Esophagus squamous epithelium (tissue), 5 donors: ENCODE data around the gene IFITM2. TPM values are rescaled to one million over a fixed set of nuclear protein-coding genes. Genes with fewer than 3 reads are reported as not detected.
A peak's percentile ranks its signal among the peaks of the same experiment; 100 is the strongest.

Experiments used
- DNase-seq: peaks from one replicate; lab custom pipeline; 2025; lab: John Stamatoyannopoulos, UW
- H3K27ac ChIP-seq, 4 donors: fragments of 200-600 bp; sonication (generic); one replicate each; pipeline ENCODE4 v1.5.1; 2016 to 2019; ENCODE audit warnings: mild to moderate bottlenecking in 1 of 4
- H3K27me3 ChIP-seq, 4 donors: fragments of 200-600 bp; sonication (generic); 1 replicate in 3 of 4; 2 replicates in 1 of 4; pipeline versions ENCODE4 v1.5.1 to v1.6.0; 2017 to 2021; ENCODE audit warnings: antibody characterized with exemption in 1 of 4
- H3K36me3 ChIP-seq, 3 donors: fragments of 200-600 bp; sonication (generic); one replicate each; pipeline ENCODE4 v1.5.1; 2016 to 2019
- H3K4me1 ChIP-seq, 3 donors: fragments of 200-600 bp; sonication (generic); one replicate each; pipeline ENCODE4 v1.5.1; 2017 to 2019
- H3K4me3 ChIP-seq, 4 donors: fragments of 200-600 bp; sonication (generic); 1 replicate in 3 of 4; 2 replicates in 1 of 4; pipeline ENCODE4 v1.5.1; 2016 to 2019; ENCODE audit warnings: mild to moderate bottlenecking in 2 of 4, moderate library complexity in 1 of 4
- H3K9me3 ChIP-seq, 3 donors: fragments of 200-600 bp; sonication (generic); one replicate each; pipeline ENCODE4 v1.5.1; 2016 to 2019
- CTCF ChIP-seq, 6 experiments: fragments of 450-650 bp in 4 of 6; fragments of 200-600 bp in 2 of 6; sonication (generic) in 2 of 6; IDR thresholded peaks; one replicate each; pipeline ENCODE4 v1.5.1; 2016 to 2019; ENCODE audit warnings: antibody characterized with exemption in 6 of 6, mild to moderate bottlenecking in 4 of 6, moderate library complexity in 4 of 6
- POLR2A ChIP-seq, 4 donors: fragments of 450-650 bp; IDR thresholded peaks; one replicate each; pipeline ENCODE4 v1.6.1; 2017; ENCODE audit warnings: antibody characterized with exemption in 4 of 4, mild to moderate bottlenecking in 4 of 4, moderate library complexity in 3 of 4
- WGBS, 2 donors: methylation state at CpG; one replicate each; pipeline ENCODE4 v1.1.5; 2018; 5-methylcytosine and 5-hydroxymethylcytosine counted together
- intact Hi-C: fragments of 100-400 bp; cut with DNase I; formaldehyde crosslinking; loops from one replicate; pipeline ENCODE4 v1.15.0; 2022
- total RNA-seq, 4 donors: library from RNA; depleted of rRNA; stranded (reverse); fragments of >200 nt; gene quantifications; one replicate each; pipeline ENCODE4 v1.1.0, GENCODE V29; 2016
- donor health status: DM: yes; HTN: yes; CAD: no.

The IFITM2 gene
- total RNA-seq, 4 donors from 2014 or later, result 14.4 to 67.5 (median 50.3) TPM

GRCh38 chr11:353179-353873 lies 45.7 kb downstream of the IFITM2 start:
- no peak overlapping the region for H3K4me3 ChIP-seq
- TF ChIP-seq POLR2A (IDR thresholded peaks at IDR 0.05) (no peak), CTCF (IDR thresholded peaks at IDR 0.05) (no peak)
- intact Hi-C loops, result no loop called here
- H3K27ac ChIP-seq, result peak overlapping the region; percentile 89 to 98 (median 92)
- H3K27me3 ChIP-seq, result peaks cover 0 to 30% (median 0%) of the 10 kb centered on the region in 4 donors
- H3K9me3 ChIP-seq, result no peaks in the 10 kb centered on the region
- no peak for DNase-seq
- H3K36me3 ChIP-seq, result no peaks in the 10 kb centered on the region
- WGBS, 2 donors, result 16 to 21% methylated on average over 16 of the region's 16 CpGs
- H3K4me1 ChIP-seq, result peaks cover 21 to 62% (median 37%) of the 10 kb centered on the region in 3 donors

- DNase-seq, result peak; percentile 65
- Histone ChIP-seq H3K4me1 (peaks cover 21 to 55% (median 36%) of the 10 kb centered on the region in 3 donors), H3K4me3 (peak overlapping the region; percentile 28 to 72 (median 46)), H3K27me3 (peaks cover 0 to 43% (median 0%) of the 10 kb centered on the region in 4 donors), H3K9me3 (peaks cover 0 to 2% (median 0%) of the 10 kb centered on the region in 3 donors), H3K27ac (peak overlapping the region; percentile 91 to 98 (median 96)), H3K36me3 (no peaks in the 10 kb centered on the region)
- TF ChIP-seq CTCF (IDR thresholded peaks at IDR 0.05) (peak in 3 of 6 experiments; percentile 5 to 9 (median 5)), POLR2A (IDR thresholded peaks at IDR 0.05) (peak in 2 of 4 donors; percentile 37 to 71)
- intact Hi-C loops, result no loop called here
- WGBS, 2 donors, result 0 to 2% methylated on average over 2 to 14 of the region's 76 CpGs
These were observed 48.2 kb downstream of the IFITM2 start for GRCh38 chr11:355581-356458.

- H3K27me3 ChIP-seq, result peaks cover 0 to 40% (median 0%) of the 10 kb centered on the region in 4 donors
- no peak overlapping the region for H3K27ac ChIP-seq
- TF ChIP-seq POLR2A (IDR thresholded peaks at IDR 0.05) (no peak), CTCF (IDR thresholded peaks at IDR 0.05) (no peak)
- H3K9me3 ChIP-seq, result peaks cover 0 to 10% (median 0%) of the 10 kb centered on the region in 3 donors
- intact Hi-C loops, result no loop called here
- WGBS, 2 donors, result 74 to 78% methylated on average over 6 of the region's 6 CpGs
- no peaks in the 10 kb centered on the region for H3K36me3 ChIP-seq
- no peak for DNase-seq
- H3K4me3 ChIP-seq, result no peak overlapping the region
- peaks cover 21 to 47% (median 36%) of the 10 kb centered on the region in 3 donors for H3K4me1 ChIP-seq
These were observed 49.0 kb downstream of the IFITM2 start for GRCh38 chr11:356610-357009.

GRCh38 chr11:357582-357981 lies 50.0 kb downstream of the IFITM2 start:
- Histone ChIP-seq H3K4me3 (no peak overlapping the region), H3K27ac (no peak overlapping the region), H3K27me3 (peaks cover 0 to 34% (median 0%) of the 10 kb centered on the region in 4 donors), H3K4me1 (peaks cover 21 to 42% (median 33%) of the 10 kb centered on the region in 3 donors), H3K36me3 (no peaks in the 10 kb centered on the region), H3K9me3 (peaks cover 0 to 12% (median 0%) of the 10 kb centered on the region in 3 donors)
- no peak for DNase-seq
- no peak for TF ChIP-seq POLR2A (IDR thresholded peaks at IDR 0.05)
- no peak for TF ChIP-seq CTCF (IDR thresholded peaks at IDR 0.05)
- intact Hi-C loops, result no loop called here
- WGBS, 2 donors, result 91 to 93% methylated on average over 4 of the region's 4 CpGs
